WTC11 (cell line): ENCODE measurements around the gene BHLHE23. TPM values are rescaled to one million over a fixed set of nuclear protein-coding genes. Genes with fewer than 3 reads are reported as not detected.
A peak's percentile ranks its signal among the peaks of the same experiment; 100 is the strongest.

Experiments
- ATAC-seq: fragments of 200-7000 bp; cut with Tn5 transposase; 2 replicates; pipeline ENCODE4 v1.10.0; 2021; ENCODE audit warnings: mild to moderate bottlenecking, moderate library complexity
- CTCF ChIA-PET: fragments of 300-600 bp; sonication (Branson Sonifier 250); formaldehyde crosslinking; loops from one replicate; lab custom pipeline; 2021; ENCODE audit warnings: antibody characterized with exemption; lab: Charles Lee
- POLR2A ChIA-PET: fragments of 350-600 bp; sonication (Branson Sonifier 250); formaldehyde crosslinking; loops from one replicate; lab custom pipeline; 2021; ENCODE audit warnings: antibody characterized with exemption; lab: Charles Lee
- DNase-seq: peaks from one replicate; pipeline ENCODE4 v3.0.0; 2021; ENCODE audit warnings: low spot score
- H3K27ac Mint-ChIP-seq: 2 replicates; pipeline ENCODE4 v1.8.0; 2021; ENCODE audit warnings: mixed read lengths
- H3K27me3 Mint-ChIP-seq: 2 replicates; pipeline ENCODE4 v1.8.0; 2021; ENCODE audit warnings: low read depth, mild to moderate bottlenecking, moderate library complexity, mixed read lengths
- H3K36me3 Mint-ChIP-seq: 2 replicates; pipeline ENCODE4 v1.8.0; 2021; ENCODE audit warnings: mixed read lengths
- H3K4me1 Mint-ChIP-seq: 2 replicates; pipeline ENCODE4 v1.8.0; 2022; ENCODE audit warnings: mixed read lengths
- H3K4me3 Mint-ChIP-seq: 2 replicates; pipeline ENCODE4 v1.8.0; 2021; ENCODE audit warnings: mild to moderate bottlenecking, moderate library complexity, mixed read lengths
- H3K9me3 Mint-ChIP-seq: 2 replicates; pipeline ENCODE4 v1.8.0; 2021; ENCODE audit warnings: mixed read lengths
- AR ChIP-seq: fragments of 250-450 bp; sonication (Bioruptor Pico); IDR thresholded peaks from 2 replicates; pipeline ENCODE4 v1.9.0; 2021; ENCODE audit warnings: mild to moderate bottlenecking
- E2F1 ChIP-seq: sonication (generic); formaldehyde crosslinking; IDR thresholded peaks from 2 replicates; pipeline ENCODE4 v1.8.0; 2022; ENCODE audit warnings: mild to moderate bottlenecking, missing genetic modification reagents
- ESRRA ChIP-seq: sonication (generic); formaldehyde crosslinking; IDR thresholded peaks from 2 replicates; pipeline ENCODE4 v1.8.1; 2022; ENCODE audit warnings: mild to moderate bottlenecking, missing genetic modification reagents, borderline replicate concordance
- FOXJ3 ChIP-seq: sonication (generic); formaldehyde crosslinking; IDR thresholded peaks from 2 replicates; pipeline ENCODE4 v1.9.0; 2021; ENCODE audit warnings: missing genetic modification reagents, mild to moderate bottlenecking, borderline replicate concordance
- FOXK1 ChIP-seq: sonication (generic); formaldehyde crosslinking; IDR thresholded peaks from 2 replicates; pipeline ENCODE4 v1.8.0; 2022; ENCODE audit warnings: mild to moderate bottlenecking, moderate library complexity, missing genetic modification reagents
- GABPB1 ChIP-seq: sonication (generic); formaldehyde crosslinking; IDR thresholded peaks from 2 replicates; pipeline ENCODE4 v1.8.1; 2023; ENCODE audit warnings: mild to moderate bottlenecking, missing genetic modification reagents
- HMGA2 ChIP-seq: fragments of 250-450 bp; sonication (Bioruptor Pico); IDR thresholded peaks from 2 replicates; pipeline ENCODE4 v1.4.0; 2021; ENCODE audit warnings: mild to moderate bottlenecking, moderate library complexity
- JAZF1 ChIP-seq: fragments of 250-450 bp; sonication (Bioruptor Pico); IDR thresholded peaks from 2 replicates; pipeline ENCODE4 v1.9.0; 2021; ENCODE audit warnings: moderate library complexity, mild to moderate bottlenecking, inconsistent platforms
- NFYB ChIP-seq: sonication (generic); formaldehyde crosslinking; conservative IDR thresholded peaks from 2 replicates; pipeline ENCODE4 v1.8.0; 2022; ENCODE audit warnings: low read depth, missing genetic modification reagents
- NR1H2 ChIP-seq: sonication (generic); formaldehyde crosslinking; IDR thresholded peaks from 2 replicates; pipeline ENCODE4 v1.9.0; 2021; ENCODE audit warnings: mild to moderate bottlenecking, moderate library complexity, missing genetic modification reagents
- PREB ChIP-seq: sonication (generic); formaldehyde crosslinking; IDR thresholded peaks from 2 replicates; pipeline ENCODE4 v1.8.1; 2022; ENCODE audit warnings: mild to moderate bottlenecking, missing genetic modification reagents, moderate library complexity, borderline replicate concordance
- TCF7 ChIP-seq: sonication (generic); formaldehyde crosslinking; IDR thresholded peaks from 2 replicates; pipeline ENCODE4 v1.8.0; 2022; ENCODE audit warnings: mild to moderate bottlenecking, low read depth, missing genetic modification reagents, moderate library complexity
- TP53 ChIP-seq: sonication (generic); formaldehyde crosslinking; IDR thresholded peaks from 2 replicates; pipeline ENCODE4 v1.8.1; 2023; ENCODE audit warnings: mild to moderate bottlenecking, missing genetic modification reagents
- USF1 ChIP-seq: sonication (generic); formaldehyde crosslinking; IDR thresholded peaks from 2 replicates; pipeline ENCODE4 v1.8.0; 2022; ENCODE audit warnings: mild to moderate bottlenecking, missing genetic modification reagents
- ZNF396 ChIP-seq: fragments of 250-450 bp; sonication (Bioruptor Pico); IDR thresholded peaks from 2 replicates; pipeline ENCODE4 v1.8.0; 2021; ENCODE audit warnings: mild to moderate bottlenecking, moderate library complexity, borderline replicate concordance
- ZNF416 ChIP-seq: fragments of 250-450 bp; sonication (Bioruptor Pico); IDR thresholded peaks from 2 replicates; pipeline ENCODE4 v1.9.0; 2021; ENCODE audit warnings: mild to moderate bottlenecking, inconsistent platforms
- ZNF512 ChIP-seq: sonication (generic); formaldehyde crosslinking; IDR thresholded peaks from 2 replicates; pipeline ENCODE4 v1.8.1; 2022; ENCODE audit warnings: missing genetic modification reagents, borderline replicate concordance
- total RNA-seq: library from RNA; stranded (reverse); gene quantifications from 3 replicates; pipeline ENCODE4 v1.2.3, GENCODE V29; 2021
- TF ChIP-seq, protein P1 (sequence below): sonication (generic); formaldehyde crosslinking; IDR thresholded peaks from 2 replicates; pipeline ENCODE4 v1.8.1; 2023; ENCODE audit warnings: mild to moderate bottlenecking, missing genetic modification reagents, moderate library complexity
- TF ChIP-seq, protein P2 (sequence below): fragments of 250-450 bp; sonication (Bioruptor Pico); IDR thresholded peaks from 2 replicates; pipeline ENCODE4 v1.8.0; 2021; ENCODE audit warnings: mild to moderate bottlenecking

BHLHE23 gene
- total RNA-seq, 1 experiment from 2014 or later = 1.3 TPM

DNA sequence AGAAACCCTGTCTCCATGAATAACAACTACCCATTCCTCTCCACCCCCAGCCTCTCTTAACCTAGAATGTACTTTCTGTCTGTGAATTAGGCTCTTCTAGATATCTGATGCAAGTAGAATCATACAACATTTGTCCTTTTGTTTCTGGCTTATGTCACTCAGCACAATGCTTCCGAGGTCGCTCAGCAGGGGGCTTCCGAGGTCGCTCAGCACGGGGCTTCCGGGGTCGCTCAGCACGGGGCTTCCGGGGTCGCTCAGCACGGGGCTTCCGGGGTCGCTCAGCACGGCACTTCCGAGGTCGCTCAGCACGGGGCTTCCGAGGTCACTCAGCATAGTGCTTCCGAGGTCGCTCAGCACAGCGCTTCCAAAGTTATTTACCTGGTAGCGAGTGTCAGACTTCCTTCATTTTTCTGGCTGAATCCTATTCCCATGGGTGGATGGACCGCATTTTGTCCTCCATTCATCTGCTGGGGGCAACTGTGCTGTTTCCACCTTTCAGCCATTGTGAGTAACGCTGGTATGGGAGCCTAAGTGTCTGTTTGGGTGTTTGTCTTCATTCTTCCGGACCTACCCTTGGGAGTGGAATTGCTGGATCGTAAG is 31.0 kb upstream of the BHLHE23 start:
- peaks cover 29% of the 10 kb centered on the region for H3K4me1 Mint-ChIP-seq
- ATAC-seq (no peak), DNase-seq (no peak)
- H3K27me3 Mint-ChIP-seq = peaks cover 5% of the 10 kb centered on the region
- TF ChIP-seq TCF7 (CRISPR knock-in tag) = no peak
- TF ChIP-seq AR (CRISPR knock-in tag) = no peak
- no peak overlapping the region for H3K27ac Mint-ChIP-seq
- ChIA-PET POLR2A (interaction anchor here (1.1 kb wide), 1 partner anchor 11 kb away, joined by 4 read pairs; no protein-coding TSS in a partner anchor), CTCF (interaction anchor here (1.9 kb wide), 1 partner anchor 19 kb away, joined by 4 read pairs; no protein-coding TSS in a partner anchor)
- no peaks in the 10 kb centered on the region for H3K9me3 Mint-ChIP-seq
- no peak overlapping the region for H3K4me3 Mint-ChIP-seq
- H3K36me3 Mint-ChIP-seq = no peaks in the 10 kb centered on the region

DNA sequence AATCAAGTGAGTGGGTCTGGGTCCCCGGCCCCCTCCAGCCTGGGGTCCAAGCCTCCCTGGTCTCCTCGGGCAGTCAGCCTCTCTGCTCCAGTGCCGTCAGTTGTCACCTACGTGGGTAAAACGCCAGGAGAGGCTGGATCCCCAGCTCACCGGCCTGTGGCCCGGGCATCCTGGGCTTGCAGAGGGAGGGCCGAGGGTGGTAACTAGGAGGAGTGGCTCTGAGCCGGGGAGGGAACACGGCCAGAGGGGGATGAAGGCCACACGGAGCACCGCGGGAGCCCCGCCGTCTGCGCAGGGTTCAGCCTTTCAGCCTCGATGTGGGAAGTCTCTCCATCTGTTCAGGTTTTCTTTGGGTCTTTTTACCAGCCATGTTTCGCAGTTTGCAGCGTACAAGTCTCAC is 29.5 kb upstream of the BHLHE23 start:
- Mint-ChIP-seq H3K27ac (no peak overlapping the region), H3K4me1 (peaks cover 41% of the 10 kb centered on the region), H3K36me3 (no peaks in the 10 kb centered on the region), H3K4me3 (no peak overlapping the region), H3K27me3 (peaks cover 8% of the 10 kb centered on the region), H3K9me3 (no peaks in the 10 kb centered on the region)
- ATAC-seq (peak; percentile 38; the same call in 1 of the 2 replicates), DNase-seq (peak; percentile 22)
- CTCF ChIA-PET = interaction anchor here (0.8 to 1.9 kb wide), 4 partner anchors 20 to 129 kb away, joined by 3 to 9 read pairs (median 4); no protein-coding TSS in a partner anchor
- POLR2A ChIA-PET = interaction anchor here (0.7 to 1.2 kb wide), 3 partner anchors 9 to 99 kb away, joined by 3 read pairs; partner anchors contain the start of genes BHLHE23 and GID8
- TF ChIP-seq FOXK1 (no peak), FOXJ3 (CRISPR knock-in tag) (no peak), E2F1 (CRISPR knock-in tag) (no peak), ZNF512 (CRISPR knock-in tag) (no peak), ZNF416 (CRISPR knock-in tag) (no peak), NR1H2 (CRISPR knock-in tag) (no peak), JAZF1 (CRISPR knock-in tag) (no peak), USF1 (CRISPR knock-in tag) (no peak), AR (CRISPR knock-in tag) (no peak), NFYB (CRISPR knock-in tag) (no peak), PREB (CRISPR knock-in tag) (no peak), HMGA2 (CRISPR knock-in tag) (no peak), TP53 (CRISPR knock-in tag) (no peak), GABPB1 (no peak), ESRRA (no peak), ZNF396 (CRISPR knock-in tag) (no peak)
- TF ChIP-seq, protein P1, sequence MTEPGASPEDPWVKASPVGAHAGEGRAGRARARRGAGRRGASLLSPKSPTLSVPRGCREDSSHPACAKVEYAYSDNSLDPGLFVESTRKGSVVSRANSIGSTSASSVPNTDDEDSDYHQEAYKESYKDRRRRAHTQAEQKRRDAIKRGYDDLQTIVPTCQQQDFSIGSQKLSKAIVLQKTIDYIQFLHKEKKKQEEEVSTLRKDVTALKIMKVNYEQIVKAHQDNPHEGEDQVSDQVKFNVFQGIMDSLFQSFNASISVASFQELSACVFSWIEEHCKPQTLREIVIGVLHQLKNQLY = no peak
- TF ChIP-seq, protein P2, sequence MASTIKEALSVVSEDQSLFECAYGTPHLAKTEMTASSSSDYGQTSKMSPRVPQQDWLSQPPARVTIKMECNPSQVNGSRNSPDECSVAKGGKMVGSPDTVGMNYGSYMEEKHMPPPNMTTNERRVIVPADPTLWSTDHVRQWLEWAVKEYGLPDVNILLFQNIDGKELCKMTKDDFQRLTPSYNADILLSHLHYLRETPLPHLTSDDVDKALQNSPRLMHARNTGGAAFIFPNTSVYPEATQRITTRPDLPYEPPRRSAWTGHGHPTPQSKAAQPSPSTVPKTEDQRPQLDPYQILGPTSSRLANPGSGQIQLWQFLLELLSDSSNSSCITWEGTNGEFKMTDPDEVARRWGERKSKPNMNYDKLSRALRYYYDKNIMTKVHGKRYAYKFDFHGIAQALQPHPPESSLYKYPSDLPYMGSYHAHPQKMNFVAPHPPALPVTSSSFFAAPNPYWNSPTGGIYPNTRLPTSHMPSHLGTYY (CRISPR knock-in tag) = no peak
